Stimulated activated CD8-positive, alpha-beta memory T cell treated with anti-CD3 and anti-CD28 coated beads, Interleukin-12 subunit alpha, Interleukin-12 subunit beta, amount 100 ng/mL, for 1 hour (primary cell): ENCODE results near the gene ATP5F1A.

Source experiments
- DNase-seq: peaks from one replicate; pipeline ENCODE4 v3.0.0-alpha.2; 2020; ENCODE audit warnings: low read depth

Gene ATP5F1A

DNA sequence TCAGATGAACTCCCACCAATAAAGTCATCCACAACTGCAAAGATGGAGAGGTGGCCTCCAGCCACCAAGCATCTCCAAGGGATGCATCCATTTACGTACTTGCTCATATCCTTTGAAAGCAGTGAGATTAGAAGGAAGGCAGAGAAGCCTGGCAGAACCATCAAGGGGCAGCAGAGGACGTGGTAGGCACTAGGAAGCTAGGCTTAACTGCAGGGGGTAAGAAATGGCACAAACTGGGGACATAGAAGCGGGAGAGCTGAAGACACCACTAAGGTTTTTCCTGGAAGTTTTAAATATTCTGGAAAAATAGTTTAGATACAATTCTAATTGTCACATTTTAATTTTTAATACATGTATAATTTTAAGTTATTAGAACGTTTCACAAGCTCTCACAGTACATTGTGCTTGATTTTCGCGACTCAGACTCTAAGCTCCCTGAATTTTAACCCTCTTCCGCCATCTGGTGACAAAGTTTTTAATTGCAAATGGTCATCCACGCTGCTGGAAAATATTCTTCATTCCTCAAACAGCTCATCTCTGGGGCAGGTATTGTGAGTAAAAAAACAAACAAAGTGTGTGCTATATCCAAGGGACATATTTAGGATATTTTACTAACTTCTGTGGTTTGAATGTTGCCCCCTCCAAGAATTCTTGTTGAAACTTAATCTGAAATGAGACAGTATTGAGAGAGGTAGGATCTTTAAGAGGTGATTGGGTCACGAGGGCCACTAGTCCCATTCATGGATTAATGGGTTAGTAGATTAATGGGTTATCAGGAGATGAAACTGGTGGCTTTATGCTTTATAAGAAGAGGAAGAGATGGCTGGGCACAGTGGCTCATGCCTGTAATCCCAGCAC lies 24.4 kb downstream of the ATP5F1A start:
- DNase-seq = peak; percentile 36

GRCh38 chr18:46072959-46073358 lies 25.1 kb downstream of the ATP5F1A start:
- DNase-seq = no peak

DNA sequence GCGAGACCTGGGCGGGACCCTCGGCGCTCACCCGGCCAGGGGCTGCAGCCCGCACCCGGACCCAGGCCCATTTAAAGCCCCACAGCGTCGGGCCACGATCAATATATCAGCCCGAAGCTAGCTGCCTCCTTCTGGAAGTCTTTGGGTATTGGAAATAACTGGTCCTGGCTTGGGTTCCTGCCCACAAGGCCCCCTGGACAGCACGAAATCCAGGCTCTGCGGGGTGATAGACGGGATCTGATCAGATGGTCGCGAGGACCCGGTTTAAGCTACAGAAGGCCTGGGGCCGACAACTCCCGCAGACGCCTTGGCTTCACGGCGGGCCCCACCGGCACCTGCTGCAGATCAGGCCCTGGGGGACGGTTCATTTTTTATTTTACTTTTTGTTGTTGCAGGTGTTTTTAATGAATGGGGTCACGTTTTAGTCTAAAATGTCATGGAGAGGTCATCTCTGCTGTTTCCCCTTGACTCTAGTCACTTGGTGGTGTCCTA lies 25.7 kb downstream of the ATP5F1A start:
- no peak for DNase-seq

DNA sequence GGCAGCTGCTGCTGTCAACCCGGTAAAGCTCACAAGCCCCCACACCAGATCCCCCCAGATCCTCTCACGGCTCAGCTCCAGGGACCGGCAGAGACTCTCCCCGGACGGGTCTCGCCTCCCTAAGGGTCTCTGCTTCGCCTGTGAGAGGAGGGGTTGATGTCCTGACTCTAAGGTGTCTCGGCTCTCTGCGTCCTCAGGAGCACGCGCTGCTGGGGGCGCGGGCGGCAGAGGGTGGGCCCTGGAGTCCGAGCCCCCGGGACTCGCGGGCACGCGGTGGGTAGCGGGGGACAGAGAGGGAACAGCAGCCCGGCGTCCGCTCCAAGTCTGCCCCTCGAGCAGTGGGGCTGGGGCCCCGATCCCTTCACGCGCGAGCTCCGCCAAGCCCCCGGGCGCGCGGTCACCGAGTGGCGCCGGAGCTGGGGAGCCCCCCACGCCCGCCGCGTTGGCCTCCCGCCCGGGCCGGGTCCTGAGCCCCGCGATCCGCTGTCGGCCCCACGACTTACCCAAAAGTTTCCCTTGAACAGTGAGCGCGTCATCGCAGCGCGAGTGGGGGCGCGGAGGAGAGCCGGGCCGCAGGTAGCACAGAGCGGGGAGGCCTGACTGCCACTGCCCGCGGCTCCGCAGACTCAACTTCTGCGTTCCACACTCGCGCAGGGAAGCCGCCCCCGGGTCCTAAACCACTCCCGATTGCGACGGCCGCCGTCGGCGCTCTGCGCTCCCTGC lies 26.3 kb downstream of the ATP5F1A start, which contains the start of gene PSTPIP2:
Gene PSTPIP2, minus strand, starts transcription at position 608 of the 723 bp plus-strand sequence. Its CDS starts 72 bp downstream, at position 536.
- DNase-seq = peak; percentile 56

- DNase-seq = no peak
These were observed 27.1 kb downstream of the ATP5F1A start for GRCh38 chr18:46070815-46071652.

GRCh38 chr18:46070232-46070631 lies 27.9 kb downstream of the ATP5F1A start:
- DNase-seq = no peak

- no peak for DNase-seq
These were observed 28.6 kb downstream of the ATP5F1A start for GRCh38 chr18:46069524-46069923.

DNA sequence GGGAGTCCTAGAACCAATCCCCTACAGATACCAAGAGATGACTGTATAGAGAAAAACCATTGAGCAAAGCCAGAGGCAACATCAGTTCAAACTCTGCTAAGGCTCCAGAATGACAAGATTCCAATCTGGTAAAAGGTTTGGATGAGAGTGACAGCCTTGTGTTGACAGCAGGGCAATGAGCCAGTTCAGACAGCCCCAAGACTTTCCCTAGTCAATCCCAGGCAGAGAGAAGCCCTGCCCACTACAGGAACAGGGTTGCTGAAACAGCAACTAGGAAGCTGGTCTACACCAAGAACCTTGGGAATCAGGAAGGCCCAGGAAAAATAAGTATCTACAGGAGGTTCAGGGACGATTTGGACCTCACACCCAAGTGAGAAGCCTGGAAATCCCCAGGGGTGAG lies 29.3 kb downstream of the ATP5F1A start:
- no peak for DNase-seq

DNA sequence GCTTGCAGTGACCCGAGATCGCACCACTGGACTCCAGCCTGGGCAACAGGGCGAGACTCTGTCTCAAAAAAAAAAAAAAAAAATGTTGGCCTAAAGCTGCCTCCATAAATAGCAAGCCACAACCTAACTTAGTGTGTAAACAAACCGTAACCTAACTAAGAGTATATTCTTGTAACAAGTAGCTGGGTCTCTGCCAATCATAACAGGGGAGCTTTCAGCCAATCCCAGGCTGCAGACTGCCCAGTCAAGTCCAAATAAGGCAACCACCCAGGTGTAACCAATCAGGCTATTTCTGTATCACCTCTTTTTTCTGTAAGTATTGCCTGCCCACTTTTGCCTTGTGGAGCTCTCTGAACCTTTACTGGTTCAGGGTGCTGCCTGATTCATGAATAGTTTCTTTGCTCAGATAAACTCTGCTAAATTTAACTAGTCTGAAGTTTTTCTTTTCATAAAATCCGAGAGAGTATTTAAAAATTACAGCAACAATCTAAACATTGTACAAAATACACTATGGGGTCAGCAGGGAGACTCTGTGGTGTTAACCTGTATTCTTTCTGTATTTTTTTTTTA lies 30.6 kb downstream of the ATP5F1A start:
- no peak for DNase-seq

DNA sequence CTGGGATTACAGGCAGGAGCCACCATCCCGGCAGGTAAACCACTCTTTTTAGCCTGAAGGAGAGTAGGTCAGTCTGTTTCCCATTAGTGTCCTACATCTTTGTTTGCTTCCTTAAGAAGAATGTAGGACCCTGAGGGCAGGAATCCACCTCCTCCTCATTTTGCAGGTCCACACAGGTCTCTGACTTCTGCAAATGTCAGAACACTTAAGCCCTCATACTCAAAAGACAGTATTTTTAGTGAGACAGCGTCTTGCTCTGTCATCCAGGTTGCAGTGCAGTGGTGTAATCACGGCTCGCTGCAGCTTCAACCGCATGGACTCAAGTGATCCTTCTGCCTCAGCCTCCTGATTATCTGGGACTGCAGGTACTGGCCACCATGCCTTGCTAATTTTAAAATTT lies 35.3 kb downstream of the ATP5F1A start:
- no peak for DNase-seq

- DNase-seq = no peak
These were observed 36.3 kb downstream of the ATP5F1A start for GRCh38 chr18:46061796-46062195.

GRCh38 chr18:46061387-46061786 lies 36.7 kb downstream of the ATP5F1A start:
- no peak for DNase-seq

DNA sequence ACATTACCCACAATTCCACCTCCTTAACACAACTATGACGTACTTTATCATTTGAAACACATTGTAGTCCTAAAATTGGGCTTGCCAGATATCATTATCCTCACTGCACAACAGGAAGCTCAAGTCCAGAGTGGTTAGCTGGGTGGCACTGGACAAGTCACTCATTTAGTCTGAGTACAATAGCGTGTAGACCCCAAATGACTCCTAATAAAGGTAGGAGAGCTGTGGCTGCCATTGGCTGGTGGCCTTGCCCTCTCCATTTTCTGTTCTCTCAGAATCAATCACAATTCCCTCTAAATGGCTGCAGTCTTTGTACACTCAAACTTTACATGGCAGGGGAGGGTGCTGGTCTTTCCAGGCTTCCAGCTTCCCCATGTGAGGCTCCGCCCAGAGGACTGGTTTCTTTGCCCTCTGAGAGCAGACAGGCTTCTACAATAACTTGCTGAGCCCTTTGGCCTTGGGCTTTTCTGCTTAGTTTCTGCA lies 37.7 kb downstream of the ATP5F1A start:
- no peak for DNase-seq

DNA sequence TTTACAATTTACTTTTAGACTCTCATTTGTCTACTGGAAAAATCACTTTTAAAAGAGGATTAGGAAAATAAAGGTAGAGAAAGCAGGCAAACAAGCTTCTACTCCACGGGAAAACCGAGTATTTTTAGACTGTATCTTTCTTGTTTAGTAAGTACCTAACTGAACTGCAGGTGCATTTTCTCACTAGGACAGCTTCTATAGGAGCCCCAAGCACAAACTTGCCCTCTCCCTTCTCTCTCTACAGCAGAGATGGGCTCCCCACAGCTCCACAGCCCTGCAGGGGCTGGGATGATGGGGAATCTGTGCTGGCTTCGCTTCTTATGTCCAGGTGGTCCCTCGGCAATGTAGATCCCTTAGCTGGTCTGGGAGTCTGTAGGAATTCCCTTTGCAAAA lies 42.3 kb downstream of the ATP5F1A start:
- no peak for DNase-seq

- DNase-seq = no peak
These were observed 42.9 kb downstream of the ATP5F1A start for GRCh38 chr18:46054956-46055837.

DNA sequence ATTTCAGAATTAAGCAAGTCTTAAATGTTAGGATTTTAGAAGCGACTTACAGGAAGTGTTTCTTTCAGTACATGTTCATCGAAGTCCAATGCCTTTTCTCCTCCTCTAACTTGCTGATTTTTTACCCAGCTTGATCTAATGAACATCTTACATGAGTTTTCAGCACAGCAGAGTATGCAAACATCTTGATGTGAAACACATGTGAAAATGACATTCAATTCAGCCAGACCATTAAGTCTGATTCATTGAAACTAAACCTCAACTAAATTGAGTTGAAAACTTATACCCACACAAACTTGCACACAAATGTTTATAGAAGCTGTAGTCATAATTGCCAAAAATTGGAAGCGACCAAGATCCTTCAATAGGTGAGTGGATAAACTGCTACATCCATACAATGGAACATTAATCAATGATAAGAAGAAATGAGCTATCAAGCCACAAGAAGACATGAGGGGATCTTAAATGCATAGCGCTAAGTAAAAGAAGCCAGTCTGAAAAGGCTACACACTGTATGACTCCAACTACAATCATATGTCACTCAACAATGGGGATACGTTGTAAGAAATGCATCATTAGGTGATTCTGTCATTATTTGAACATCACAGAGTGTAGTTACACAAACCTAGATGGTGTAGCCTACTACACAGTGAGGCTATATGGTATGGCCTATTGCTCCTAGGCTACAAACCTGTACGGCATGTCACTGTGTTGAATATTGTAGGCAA lies 44.6 kb downstream of the ATP5F1A start:
- no peak for DNase-seq

- no peak for DNase-seq
These were observed 46.2 kb downstream of the ATP5F1A start for GRCh38 chr18:46051731-46052461.

DNA sequence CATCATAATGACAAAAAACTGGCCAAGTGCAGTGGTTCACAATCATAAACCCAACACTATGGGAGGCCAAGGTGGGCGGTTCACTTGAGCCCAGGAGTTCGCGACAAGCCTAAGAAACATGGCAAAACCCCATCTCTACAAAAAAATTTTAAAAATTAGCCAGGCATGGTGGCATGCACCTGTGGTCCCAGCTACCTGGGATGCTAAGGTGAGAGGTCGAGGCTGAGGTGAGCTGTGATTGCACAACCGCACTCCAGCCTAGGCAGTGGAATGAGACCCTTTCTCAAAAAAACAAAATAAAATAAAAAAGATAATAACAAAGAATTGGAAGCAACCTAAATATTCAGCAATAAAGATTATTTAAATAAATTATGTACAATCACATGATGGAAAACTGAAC lies 47.8 kb downstream of the ATP5F1A start:
- no peak for DNase-seq

DNA sequence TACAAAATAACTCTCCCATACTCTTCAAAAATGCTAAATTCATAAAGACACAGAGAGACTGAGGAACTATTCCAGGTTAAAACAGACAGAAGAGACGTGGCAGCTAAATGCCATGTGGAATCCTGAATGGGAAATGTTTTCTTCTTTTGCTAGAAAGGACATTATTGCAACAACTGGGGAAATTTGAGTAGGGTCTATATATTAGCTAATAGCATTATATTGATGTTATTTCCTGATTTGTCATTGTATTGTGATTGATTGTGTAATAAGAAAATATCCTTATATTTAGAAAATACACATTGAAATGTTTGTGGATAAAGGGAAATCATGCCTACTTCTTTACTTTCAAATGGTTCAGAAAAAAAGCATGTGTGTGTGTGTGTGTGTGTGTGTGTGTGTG lies 49.5 kb downstream of the ATP5F1A start:
- DNase-seq = no peak
